ENCODE data around the gene GBA2. TPM values are rescaled to one million over a fixed set of nuclear protein-coding genes. Genes with fewer than 3 reads are reported as not detected.

Gene GBA2
- total RNA-seq, result 81.5 to 84.7 TPM (median 83.9 TPM) in 3 replicates

DNA sequence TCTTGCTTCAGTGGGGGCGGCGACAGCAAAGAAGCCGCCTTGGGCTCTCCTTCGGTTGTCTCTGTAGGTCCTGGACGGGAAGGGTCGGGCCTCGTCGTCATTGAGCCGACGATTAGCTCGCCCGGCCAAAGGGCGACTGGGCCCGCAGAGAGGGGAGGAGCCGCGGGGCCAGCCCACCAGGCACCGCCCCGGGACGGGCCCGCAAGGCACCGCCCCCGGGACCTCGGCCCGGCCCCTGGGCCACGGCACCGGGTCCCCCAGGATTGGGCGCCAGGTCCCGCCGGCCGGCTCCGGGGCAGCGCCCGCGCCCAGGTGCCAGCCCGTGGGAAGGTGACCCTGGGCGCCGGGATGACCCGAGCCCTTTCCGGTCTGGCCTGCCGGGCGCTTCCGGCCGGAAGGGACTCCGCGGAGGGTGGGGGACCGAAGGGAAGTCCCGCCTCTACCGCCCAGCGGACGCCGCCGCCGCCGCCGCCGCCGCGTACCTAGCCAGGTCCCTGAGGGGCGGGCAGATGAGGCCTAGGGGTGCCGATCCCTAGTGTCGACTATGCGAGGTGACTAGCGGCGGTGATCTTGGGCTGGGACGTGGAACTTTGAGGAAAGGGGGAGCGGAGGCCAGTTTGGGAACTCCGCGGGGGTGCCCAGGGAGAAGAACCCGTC, at the start of gene GBA2, which contains the start of gene RGP1:
TSS of gene GBA2 (minus strand) at position 371 of the 657 bp plus-strand sequence. CDS start 524 bp downstream, outside the sequence.
TSS of gene RGP1 (plus strand) at position 430 of the 657 bp plus-strand sequence. CDS start 469 bp downstream, outside the sequence.
- H3K4me3 Mint-ChIP-seq, result peak within 1 kb of the TSS; percentile 94
- TF ChIP-seq, protein P1, sequence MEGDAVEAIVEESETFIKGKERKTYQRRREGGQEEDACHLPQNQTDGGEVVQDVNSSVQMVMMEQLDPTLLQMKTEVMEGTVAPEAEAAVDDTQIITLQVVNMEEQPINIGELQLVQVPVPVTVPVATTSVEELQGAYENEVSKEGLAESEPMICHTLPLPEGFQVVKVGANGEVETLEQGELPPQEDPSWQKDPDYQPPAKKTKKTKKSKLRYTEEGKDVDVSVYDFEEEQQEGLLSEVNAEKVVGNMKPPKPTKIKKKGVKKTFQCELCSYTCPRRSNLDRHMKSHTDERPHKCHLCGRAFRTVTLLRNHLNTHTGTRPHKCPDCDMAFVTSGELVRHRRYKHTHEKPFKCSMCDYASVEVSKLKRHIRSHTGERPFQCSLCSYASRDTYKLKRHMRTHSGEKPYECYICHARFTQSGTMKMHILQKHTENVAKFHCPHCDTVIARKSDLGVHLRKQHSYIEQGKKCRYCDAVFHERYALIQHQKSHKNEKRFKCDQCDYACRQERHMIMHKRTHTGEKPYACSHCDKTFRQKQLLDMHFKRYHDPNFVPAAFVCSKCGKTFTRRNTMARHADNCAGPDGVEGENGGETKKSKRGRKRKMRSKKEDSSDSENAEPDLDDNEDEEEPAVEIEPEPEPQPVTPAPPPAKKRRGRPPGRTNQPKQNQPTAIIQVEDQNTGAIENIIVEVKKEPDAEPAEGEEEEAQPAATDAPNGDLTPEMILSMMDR (IDR thresholded peaks at IDR 0.05; ENCODE audit: unreplicated experiment), result no peak
- H3K36me3 Mint-ChIP-seq, result peaks cover 15% of the 10 kb centered on the region
- H3K4me1 Mint-ChIP-seq, result peaks cover 35% of the 10 kb centered on the region
- H3K27ac Mint-ChIP-seq, result peak within 1 kb of the TSS; percentile 95
- no peaks in the 10 kb centered on the region for H3K9me3 Mint-ChIP-seq
- peak; percentile 42 to 76 for DNase-seq (ENCODE audit: low spot score in 2 of 2, unreplicated experiment in 2 of 2)
- H3K27me3 Mint-ChIP-seq (ENCODE audit: low read depth), result no peaks in the 10 kb centered on the region

DNA sequence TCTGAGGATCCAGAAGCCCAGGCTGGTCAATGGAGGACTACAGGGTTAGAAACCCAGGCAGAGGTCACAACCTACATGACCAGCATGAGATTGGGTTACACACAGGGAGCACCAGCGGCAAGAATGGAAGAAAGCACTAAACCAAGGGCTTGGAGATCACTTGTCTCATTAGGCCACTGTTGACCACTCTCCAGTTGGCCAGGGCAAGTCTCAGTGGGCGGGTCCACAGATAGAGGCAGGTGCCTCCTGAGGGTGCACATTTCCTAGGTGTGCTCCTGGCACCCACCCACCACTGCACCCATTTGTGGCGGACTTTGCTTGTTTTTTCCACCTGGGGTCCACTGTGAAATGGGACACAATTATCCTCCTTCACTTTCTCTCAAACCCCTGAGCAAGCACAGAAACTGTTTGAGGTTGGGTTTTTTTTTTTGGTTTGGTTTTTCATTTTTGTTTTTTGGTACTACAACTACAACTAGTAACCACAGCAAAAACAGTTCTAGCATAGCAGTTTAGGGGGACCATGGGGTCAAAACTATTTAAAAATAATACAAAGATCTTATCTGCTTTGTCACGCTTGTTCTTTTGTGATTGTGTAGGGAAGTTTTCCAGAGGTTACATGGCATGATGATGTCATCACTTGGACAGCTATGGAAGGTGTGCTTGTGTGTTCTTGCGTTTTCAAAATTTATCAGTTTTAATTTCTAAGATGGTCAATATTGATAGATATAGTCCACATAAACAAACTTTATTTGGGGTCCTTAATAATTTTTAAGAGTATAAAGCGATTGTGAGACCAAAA, 48.5 kb upstream of the GBA2 start:
- Mint-ChIP-seq H3K4me3 (no peak overlapping the region), H3K36me3 (peaks cover 16% of the 10 kb centered on the region), H3K27ac (no peak overlapping the region), H3K27me3 (ENCODE audit: low read depth) (no peaks in the 10 kb centered on the region), H3K4me1 (peaks cover 20% of the 10 kb centered on the region), H3K9me3 (no peaks in the 10 kb centered on the region)
- DNase-seq (ENCODE audit: low spot score in 2 of 2, unreplicated experiment in 2 of 2), result no peak
- TF ChIP-seq, protein P1 (IDR thresholded peaks at IDR 0.05; ENCODE audit: unreplicated experiment), result no peak

DNA sequence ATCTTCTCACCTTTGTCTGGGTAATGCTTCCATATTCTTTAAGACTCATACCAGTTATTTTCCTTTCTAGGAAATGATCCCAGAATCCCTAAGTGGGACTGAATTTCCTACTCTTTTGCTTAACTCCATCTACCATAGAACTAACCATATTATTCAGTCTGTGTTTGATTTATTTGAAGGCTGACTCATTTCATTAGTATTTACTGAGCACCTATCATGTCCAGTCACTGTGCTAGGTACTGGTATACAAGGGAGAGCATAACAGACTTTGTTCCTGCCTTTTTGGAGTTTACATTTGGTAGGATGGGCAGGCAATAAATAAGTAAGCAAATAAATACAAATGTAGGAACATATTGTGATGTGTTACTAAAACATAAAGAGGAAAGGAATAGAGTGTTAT, 46.7 kb upstream of the GBA2 start:
- Mint-ChIP-seq H3K4me1 (peaks cover 21% of the 10 kb centered on the region), H3K36me3 (peaks cover 6% of the 10 kb centered on the region), H3K27ac (no peak overlapping the region), H3K4me3 (no peak overlapping the region), H3K9me3 (no peaks in the 10 kb centered on the region), H3K27me3 (ENCODE audit: low read depth) (no peaks in the 10 kb centered on the region)
- no peak for DNase-seq (ENCODE audit: low spot score in 2 of 2, unreplicated experiment in 2 of 2)
- TF ChIP-seq, protein P1 (IDR thresholded peaks at IDR 0.05; ENCODE audit: unreplicated experiment), result no peak

DNA sequence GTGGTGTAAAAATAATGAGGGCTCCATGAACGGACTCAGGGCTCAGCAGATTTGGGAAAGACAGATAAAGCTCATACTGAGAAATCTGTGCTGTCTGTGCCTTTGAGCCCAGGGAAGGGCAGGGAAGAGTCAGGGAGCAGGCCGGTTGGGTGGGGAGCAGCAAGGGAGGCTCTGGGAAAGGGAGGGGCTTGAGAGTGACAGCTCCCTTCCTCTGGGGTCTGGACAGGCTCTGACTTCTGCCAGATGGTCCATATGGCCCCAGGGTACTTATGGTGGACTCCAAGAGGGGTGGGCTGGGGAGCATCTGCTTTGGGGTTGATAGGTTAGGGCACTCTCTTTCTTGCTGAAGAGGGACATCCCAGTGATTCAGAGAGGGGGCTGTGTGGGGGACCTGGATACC, 44.4 kb upstream of the GBA2 start:
- TF ChIP-seq, protein P1 (IDR thresholded peaks at IDR 0.05; ENCODE audit: unreplicated experiment), result no peak
- Mint-ChIP-seq H3K9me3 (no peaks in the 10 kb centered on the region), H3K27ac (no peak overlapping the region), H3K36me3 (no peaks in the 10 kb centered on the region), H3K27me3 (ENCODE audit: low read depth) (no peaks in the 10 kb centered on the region), H3K4me1 (peaks cover 26% of the 10 kb centered on the region), H3K4me3 (peak overlapping the region; percentile 9)
- no peak for DNase-seq (ENCODE audit: low spot score in 2 of 2, unreplicated experiment in 2 of 2)

DNA sequence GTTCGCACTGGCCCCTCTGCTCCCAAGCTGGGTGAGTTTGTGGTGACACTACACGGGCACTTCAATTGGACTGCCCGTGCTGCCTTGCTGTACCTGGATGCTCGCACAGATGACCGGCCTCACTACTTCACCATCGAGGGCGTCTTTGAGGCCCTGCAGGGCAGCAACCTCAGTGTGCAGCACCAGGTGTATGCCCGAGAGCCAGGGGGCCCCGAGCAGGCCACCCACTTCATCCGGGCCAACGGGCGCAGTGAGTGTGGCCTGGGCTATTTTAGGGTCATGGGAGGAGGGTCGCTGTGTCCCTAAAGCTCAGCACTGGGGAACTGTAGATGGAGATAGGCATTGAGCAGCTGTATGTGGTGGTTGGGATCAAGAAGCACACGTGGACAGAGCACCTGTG, 43.8 kb upstream of the GBA2 start:
- Mint-ChIP-seq H3K9me3 (no peaks in the 10 kb centered on the region), H3K4me1 (peaks cover 26% of the 10 kb centered on the region), H3K4me3 (peak overlapping the region; percentile 9), H3K27me3 (ENCODE audit: low read depth) (no peaks in the 10 kb centered on the region), H3K36me3 (no peaks in the 10 kb centered on the region), H3K27ac (no peak overlapping the region)
- DNase-seq (ENCODE audit: low spot score in 2 of 2, unreplicated experiment in 2 of 2), result no peak
- TF ChIP-seq, protein P1 (IDR thresholded peaks at IDR 0.05; ENCODE audit: unreplicated experiment), result no peak

Measured in mesothelial cell of epicardium (in vitro differentiated cells).